HUES48 (cell line): Measurements from ENCODE around the gene URB2.

Experiments used
- H3K27ac ChIP-seq: one replicate; pipeline ENCODE4 v1.7.0; 2013; ENCODE audit warnings: low read depth, low read length, inconsistent platforms
- H3K27me3 ChIP-seq: 2 replicates; pipeline ENCODE4 v1.6.1; 2013; ENCODE audit warnings: mild to moderate bottlenecking, low read length; ENCODE audit not compliant: control insufficient read depth, insufficient read depth
- H3K36me3 ChIP-seq: 2 replicates; pipeline ENCODE4 v1.6.1; 2013; ENCODE audit warnings: low read length; ENCODE audit not compliant: control insufficient read depth, insufficient read depth
- H3K4me1 ChIP-seq: 2 replicates; pipeline ENCODE4 v1.6.1; 2013; ENCODE audit warnings: mild to moderate bottlenecking, low read length; ENCODE audit not compliant: control insufficient read depth, insufficient read depth
- H3K4me3 ChIP-seq: 2 replicates; pipeline ENCODE4 v1.5.1; 2013; ENCODE audit warnings: mild to moderate bottlenecking, low read depth, low read length
- H3K9ac ChIP-seq: 2 replicates; pipeline ENCODE4 v1.6.1; 2013; ENCODE audit warnings: mild to moderate bottlenecking, low read depth, low read length, moderate library complexity
- H3K9me3 ChIP-seq: 2 replicates; pipeline ENCODE4 v1.6.1; 2013; ENCODE audit warnings: low read length; ENCODE audit not compliant: control insufficient read depth, insufficient read depth

The URB2 gene

GRCh38 chr1:229666585-229666984, 40.5 kb downstream of the URB2 start:
- Histone ChIP-seq H3K9ac (no peak overlapping the region), H3K27ac (no peak overlapping the region), H3K4me3 (no peak overlapping the region), H3K4me1 (no peaks in the 10 kb centered on the region), H3K27me3 (no peaks in the 10 kb centered on the region), H3K9me3 (no peaks in the 10 kb centered on the region), H3K36me3 (peaks cover 6% of the 10 kb centered on the region)

GRCh38 chr1:229669333-229669732, 43.3 kb downstream of the URB2 start:
- H3K4me3 ChIP-seq, result no peak overlapping the region
- no peaks in the 10 kb centered on the region for H3K36me3 ChIP-seq
- H3K4me1 ChIP-seq, result no peaks in the 10 kb centered on the region
- H3K27me3 ChIP-seq, result no peaks in the 10 kb centered on the region
- no peaks in the 10 kb centered on the region for H3K9me3 ChIP-seq
- H3K27ac ChIP-seq, result no peak overlapping the region
- no peak overlapping the region for H3K9ac ChIP-seq

GRCh38 chr1:229671310-229671709, 45.3 kb downstream of the URB2 start:
- H3K9me3 ChIP-seq, result no peaks in the 10 kb centered on the region
- no peak overlapping the region for H3K27ac ChIP-seq
- H3K9ac ChIP-seq, result no peak overlapping the region
- no peaks in the 10 kb centered on the region for H3K4me1 ChIP-seq
- H3K27me3 ChIP-seq, result no peaks in the 10 kb centered on the region
- no peak overlapping the region for H3K4me3 ChIP-seq
- H3K36me3 ChIP-seq, result no peaks in the 10 kb centered on the region

GRCh38 chr1:229672246-229672645, 46.2 kb downstream of the URB2 start:
- H3K4me3 ChIP-seq, result no peak overlapping the region
- H3K27me3 ChIP-seq, result no peaks in the 10 kb centered on the region
- no peak overlapping the region for H3K9ac ChIP-seq
- no peaks in the 10 kb centered on the region for H3K9me3 ChIP-seq
- no peaks in the 10 kb centered on the region for H3K4me1 ChIP-seq
- no peak overlapping the region for H3K27ac ChIP-seq
- H3K36me3 ChIP-seq, result no peaks in the 10 kb centered on the region

- Histone ChIP-seq H3K4me3 (no peak overlapping the region), H3K9me3 (no peaks in the 10 kb centered on the region), H3K9ac (no peak overlapping the region), H3K36me3 (no peaks in the 10 kb centered on the region), H3K27me3 (no peaks in the 10 kb centered on the region), H3K27ac (no peak overlapping the region), H3K4me1 (no peaks in the 10 kb centered on the region)
These were observed 48.0 kb downstream of the URB2 start for GRCh38 chr1:229674042-229674441.

GRCh38 chr1:229675396-229675795, 49.3 kb downstream of the URB2 start:
- Histone ChIP-seq H3K9ac (no peak overlapping the region), H3K4me1 (no peaks in the 10 kb centered on the region), H3K27ac (no peak overlapping the region), H3K27me3 (no peaks in the 10 kb centered on the region), H3K36me3 (no peaks in the 10 kb centered on the region), H3K4me3 (no peak overlapping the region), H3K9me3 (no peaks in the 10 kb centered on the region)

GRCh38 chr1:229685149-229685548, 59.1 kb downstream of the URB2 start:
- H3K36me3 ChIP-seq, result no peaks in the 10 kb centered on the region
- no peaks in the 10 kb centered on the region for H3K4me1 ChIP-seq
- no peak overlapping the region for H3K4me3 ChIP-seq
- H3K27ac ChIP-seq, result no peak overlapping the region
- no peaks in the 10 kb centered on the region; the same call in 1 of the 2 replicates for H3K9me3 ChIP-seq
- H3K9ac ChIP-seq, result no peak overlapping the region
- no peaks in the 10 kb centered on the region for H3K27me3 ChIP-seq

- Histone ChIP-seq H3K4me1 (peaks cover 12% of the 10 kb centered on the region), H3K27me3 (no peaks in the 10 kb centered on the region), H3K4me3 (no peak overlapping the region), H3K9me3 (no peaks in the 10 kb centered on the region; the same call in 1 of the 2 replicates), H3K27ac (no peak overlapping the region), H3K9ac (no peak overlapping the region), H3K36me3 (no peaks in the 10 kb centered on the region)
These were observed 63.2 kb downstream of the URB2 start for GRCh38 chr1:229689273-229689672.

- Histone ChIP-seq H3K9ac (no peak overlapping the region), H3K9me3 (no peaks in the 10 kb centered on the region; the same call in 1 of the 2 replicates), H3K27ac (no peak overlapping the region), H3K4me3 (no peak overlapping the region), H3K4me1 (peaks cover 18% of the 10 kb centered on the region), H3K27me3 (no peaks in the 10 kb centered on the region), H3K36me3 (no peaks in the 10 kb centered on the region)
These were observed 63.9 kb downstream of the URB2 start for GRCh38 chr1:229689904-229690303.

GRCh38 chr1:229690662-229691061, 64.6 kb downstream of the URB2 start:
- no peaks in the 10 kb centered on the region for H3K36me3 ChIP-seq
- H3K27me3 ChIP-seq, result no peaks in the 10 kb centered on the region
- H3K4me1 ChIP-seq, result peaks cover 26% of the 10 kb centered on the region
- H3K9ac ChIP-seq, result no peak overlapping the region
- H3K9me3 ChIP-seq, result no peaks in the 10 kb centered on the region; the same call in 1 of the 2 replicates
- no peak overlapping the region for H3K4me3 ChIP-seq
- H3K27ac ChIP-seq, result no peak overlapping the region

- Histone ChIP-seq H3K27me3 (no peaks in the 10 kb centered on the region), H3K36me3 (no peaks in the 10 kb centered on the region), H3K9me3 (no peaks in the 10 kb centered on the region), H3K4me1 (peaks cover 33% of the 10 kb centered on the region), H3K4me3 (no peak overlapping the region), H3K9ac (no peak overlapping the region), H3K27ac (no peak overlapping the region)
These were observed 65.3 kb downstream of the URB2 start for GRCh38 chr1:229691362-229691761.
